GM12801 (cell line): ENCODE results near the gene IL20RA.

Experiments used
- CTCF ChIP-seq: IDR thresholded peaks from one replicate; pipeline ENCODE4 v1.5.1; 2011; ENCODE audit warnings: control low read depth; ENCODE audit not compliant: insufficient read length; ENCODE audit errors: extremely low read depth

Gene IL20RA

GRCh38 chr6:136980070-136980469 lies 64.7 kb downstream of the IL20RA start:
- TF ChIP-seq CTCF = no peak

GRCh38 chr6:136979206-136979605 lies 65.6 kb downstream of the IL20RA start:
- TF ChIP-seq CTCF = no peak

- TF ChIP-seq CTCF = no peak
These were observed 67.7 kb downstream of the IL20RA start for GRCh38 chr6:136977075-136977474.

- no peak for TF ChIP-seq CTCF
These were observed 69.6 kb downstream of the IL20RA start for GRCh38 chr6:136975089-136975715.

- no peak for TF ChIP-seq CTCF
These were observed 73.2 kb downstream of the IL20RA start for GRCh38 chr6:136971609-136972008.

- TF ChIP-seq CTCF = no peak
These were observed 74.8 kb downstream of the IL20RA start for GRCh38 chr6:136969930-136970329.

GRCh38 chr6:136969433-136969832 lies 75.3 kb downstream of the IL20RA start:
- TF ChIP-seq CTCF = no peak
